Spleen (tissue), 7 donors: ENCODE measurements around the gene MARCHF4.

Source experiments
- POLR2A ChIP-seq, 3 donors: fragments of 450-650 bp; IDR thresholded peaks; one replicate each; pipeline ENCODE4 v1.5.1; 2017; ENCODE audit warnings: antibody characterized with exemption in 3 of 3, mild to moderate bottlenecking in 1 of 3
- POLR2AphosphoS5 ChIP-seq, 3 donors: sonication (generic); formaldehyde crosslinking; IDR thresholded peaks; one replicate each; pipeline ENCODE4 v1.5.1; 2017; ENCODE audit warnings: antibody characterized with exemption in 3 of 3
- TF ChIP-seq, protein P1 (sequence below), 11 experiments: fragments of 200-600 bp in 7 of 11; fragments of 450-650 bp in 4 of 11; sonication (generic) in 4 of 11; IDR thresholded peaks in 8 of 11; conservative IDR thresholded peaks in 3 of 11; 1 replicate in 7 of 11; 2 replicates in 4 of 11; pipeline versions ENCODE4 v1.4.0 to v1.8.0; 2016 to 2021; ENCODE audit warnings: antibody characterized with exemption in 11 of 11, inconsistent platforms in 4 of 11, mild to moderate bottlenecking in 1 of 11
- donor health status: DM: no; HTN: no; CAD: no; lungs with moderate emphysema.
- donor health status: DM: no; HTN: no; CAD: no.
- donor health status: DM: no; HTN: no; CAD: no.

GRCh38 chr2:216346781-216347180 lies 25.5 kb downstream of the MARCHF4 start:
- TF ChIP-seq POLR2A (IDR thresholded peaks at IDR 0.05) (no peak), POLR2AphosphoS5 (IDR thresholded peaks at IDR 0.05) (no peak)
- TF ChIP-seq, protein P1, sequence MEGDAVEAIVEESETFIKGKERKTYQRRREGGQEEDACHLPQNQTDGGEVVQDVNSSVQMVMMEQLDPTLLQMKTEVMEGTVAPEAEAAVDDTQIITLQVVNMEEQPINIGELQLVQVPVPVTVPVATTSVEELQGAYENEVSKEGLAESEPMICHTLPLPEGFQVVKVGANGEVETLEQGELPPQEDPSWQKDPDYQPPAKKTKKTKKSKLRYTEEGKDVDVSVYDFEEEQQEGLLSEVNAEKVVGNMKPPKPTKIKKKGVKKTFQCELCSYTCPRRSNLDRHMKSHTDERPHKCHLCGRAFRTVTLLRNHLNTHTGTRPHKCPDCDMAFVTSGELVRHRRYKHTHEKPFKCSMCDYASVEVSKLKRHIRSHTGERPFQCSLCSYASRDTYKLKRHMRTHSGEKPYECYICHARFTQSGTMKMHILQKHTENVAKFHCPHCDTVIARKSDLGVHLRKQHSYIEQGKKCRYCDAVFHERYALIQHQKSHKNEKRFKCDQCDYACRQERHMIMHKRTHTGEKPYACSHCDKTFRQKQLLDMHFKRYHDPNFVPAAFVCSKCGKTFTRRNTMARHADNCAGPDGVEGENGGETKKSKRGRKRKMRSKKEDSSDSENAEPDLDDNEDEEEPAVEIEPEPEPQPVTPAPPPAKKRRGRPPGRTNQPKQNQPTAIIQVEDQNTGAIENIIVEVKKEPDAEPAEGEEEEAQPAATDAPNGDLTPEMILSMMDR (IDR thresholded peaks at IDR 0.05 in 8 of 11, conservative IDR thresholded peaks at IDR 0.05 in 3 of 11) = no peak
